Hepatocyte (in vitro differentiated cells): ENCODE data around the gene PROX2.

Experiments
- EZH2 ChIP-seq: fragments of 200-600 bp; sonication (generic); IDR thresholded peaks from 2 replicates; pipeline ENCODE4 v1.6.1; 2016; ENCODE audit warnings: antibody characterized with exemption, mild to moderate bottlenecking, borderline replicate concordance
- EZH2phosphoT487 ChIP-seq: fragments of 200-600 bp; sonication (generic); IDR thresholded peaks from one replicate; pipeline ENCODE4 v1.6.1; 2018; ENCODE audit warnings: antibody characterized with exemption, mild to moderate bottlenecking, low read depth, moderate library complexity; ENCODE audit not compliant: unreplicated experiment, severe bottlenecking
- TF ChIP-seq, protein P1 (sequence below): fragments of 200-600 bp; sonication (generic); IDR thresholded peaks from 2 replicates; pipeline ENCODE4 v1.5.1; 2016; ENCODE audit warnings: antibody characterized with exemption, mild to moderate bottlenecking; ENCODE audit not compliant: poor library complexity

DNA sequence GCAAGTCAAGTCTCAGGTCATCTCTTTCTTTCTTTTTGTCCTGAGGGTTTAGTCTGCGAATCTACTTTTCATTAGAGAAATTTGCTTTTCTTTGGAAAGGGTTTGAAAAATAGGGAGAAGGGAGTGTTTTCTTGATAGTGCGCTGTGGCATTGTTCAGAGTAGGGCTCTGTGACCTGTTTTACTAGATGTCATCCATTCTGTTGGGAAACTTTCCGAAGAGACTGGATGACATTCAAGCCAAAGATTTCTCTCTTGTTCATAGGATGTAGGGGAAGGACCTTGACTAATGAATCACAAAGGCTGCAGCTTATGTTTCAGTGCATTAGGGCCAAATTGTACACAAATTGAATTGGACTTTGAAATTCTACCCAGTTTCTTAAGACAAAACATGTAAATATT is 20.5 kb upstream of the PROX2 start:
- TF ChIP-seq, protein P1, sequence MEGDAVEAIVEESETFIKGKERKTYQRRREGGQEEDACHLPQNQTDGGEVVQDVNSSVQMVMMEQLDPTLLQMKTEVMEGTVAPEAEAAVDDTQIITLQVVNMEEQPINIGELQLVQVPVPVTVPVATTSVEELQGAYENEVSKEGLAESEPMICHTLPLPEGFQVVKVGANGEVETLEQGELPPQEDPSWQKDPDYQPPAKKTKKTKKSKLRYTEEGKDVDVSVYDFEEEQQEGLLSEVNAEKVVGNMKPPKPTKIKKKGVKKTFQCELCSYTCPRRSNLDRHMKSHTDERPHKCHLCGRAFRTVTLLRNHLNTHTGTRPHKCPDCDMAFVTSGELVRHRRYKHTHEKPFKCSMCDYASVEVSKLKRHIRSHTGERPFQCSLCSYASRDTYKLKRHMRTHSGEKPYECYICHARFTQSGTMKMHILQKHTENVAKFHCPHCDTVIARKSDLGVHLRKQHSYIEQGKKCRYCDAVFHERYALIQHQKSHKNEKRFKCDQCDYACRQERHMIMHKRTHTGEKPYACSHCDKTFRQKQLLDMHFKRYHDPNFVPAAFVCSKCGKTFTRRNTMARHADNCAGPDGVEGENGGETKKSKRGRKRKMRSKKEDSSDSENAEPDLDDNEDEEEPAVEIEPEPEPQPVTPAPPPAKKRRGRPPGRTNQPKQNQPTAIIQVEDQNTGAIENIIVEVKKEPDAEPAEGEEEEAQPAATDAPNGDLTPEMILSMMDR, result no peak
- no peak for TF ChIP-seq EZH2
- TF ChIP-seq EZH2phosphoT487, result no peak
